AG04449 (cell line): ENCODE measurements around the gene FBXO15.

Experiments
- CTCF ChIA-PET: fragments of 350-600 bp; formaldehyde crosslinking; extraction: SDS; loops from one replicate; lab custom pipeline; 2021; ENCODE audit warnings: antibody characterized with exemption; lab: Yijun Ruan, JAX
- POLR2A ChIA-PET: fragments of 400-600, 350-600 bp; formaldehyde crosslinking; extraction: SDS; loops from one replicate; lab custom pipeline; 2020; ENCODE audit warnings: antibody characterized with exemption, inconsistent platforms; lab: Yijun Ruan, JAX
- DNase-seq: peaks from one replicate; pipeline ENCODE4 v3.0.0-alpha.2; 2010; ENCODE audit warnings: low read depth, low spot score
- H3K4me3 ChIP-seq: 2 replicates; pipeline ENCODE4 v1.5.1; 2011; ENCODE audit warnings: low read depth, mild to moderate bottlenecking, control low read depth, low read length
- CTCF ChIP-seq: IDR thresholded peaks from one replicate; pipeline ENCODE4 v1.5.1; 2011; ENCODE audit warnings: mild to moderate bottlenecking, moderate library complexity, low read length, control low read depth, inconsistent platforms; ENCODE audit not compliant: insufficient read depth; ENCODE audit errors: missing control alignments

The FBXO15 gene

DNA sequence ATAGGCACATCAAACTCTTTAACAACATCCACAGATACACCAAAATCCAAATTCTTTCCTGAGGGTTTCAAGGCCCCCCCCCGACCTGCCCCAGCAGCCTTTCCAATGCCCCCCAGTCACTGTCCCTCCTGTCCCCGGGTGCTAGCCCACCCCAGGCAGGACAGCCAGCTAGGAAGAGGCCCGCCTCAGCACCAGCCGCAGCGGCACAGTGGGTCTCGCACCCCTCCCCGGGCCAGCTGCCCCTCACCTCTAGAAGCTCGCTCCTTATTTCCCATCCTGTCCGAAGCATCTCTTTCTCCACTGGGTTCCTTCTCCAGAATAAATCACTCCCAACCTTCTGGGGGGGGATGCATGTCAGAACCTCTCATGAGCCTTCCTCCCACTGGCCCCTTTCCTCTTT is 69.4 kb downstream of the FBXO15 start:
- ChIA-PET CTCF (no interaction called here), POLR2A (no interaction called here)
- no peak for DNase-seq
- TF ChIP-seq CTCF = no peak
- H3K4me3 ChIP-seq = no peak overlapping the region

DNA sequence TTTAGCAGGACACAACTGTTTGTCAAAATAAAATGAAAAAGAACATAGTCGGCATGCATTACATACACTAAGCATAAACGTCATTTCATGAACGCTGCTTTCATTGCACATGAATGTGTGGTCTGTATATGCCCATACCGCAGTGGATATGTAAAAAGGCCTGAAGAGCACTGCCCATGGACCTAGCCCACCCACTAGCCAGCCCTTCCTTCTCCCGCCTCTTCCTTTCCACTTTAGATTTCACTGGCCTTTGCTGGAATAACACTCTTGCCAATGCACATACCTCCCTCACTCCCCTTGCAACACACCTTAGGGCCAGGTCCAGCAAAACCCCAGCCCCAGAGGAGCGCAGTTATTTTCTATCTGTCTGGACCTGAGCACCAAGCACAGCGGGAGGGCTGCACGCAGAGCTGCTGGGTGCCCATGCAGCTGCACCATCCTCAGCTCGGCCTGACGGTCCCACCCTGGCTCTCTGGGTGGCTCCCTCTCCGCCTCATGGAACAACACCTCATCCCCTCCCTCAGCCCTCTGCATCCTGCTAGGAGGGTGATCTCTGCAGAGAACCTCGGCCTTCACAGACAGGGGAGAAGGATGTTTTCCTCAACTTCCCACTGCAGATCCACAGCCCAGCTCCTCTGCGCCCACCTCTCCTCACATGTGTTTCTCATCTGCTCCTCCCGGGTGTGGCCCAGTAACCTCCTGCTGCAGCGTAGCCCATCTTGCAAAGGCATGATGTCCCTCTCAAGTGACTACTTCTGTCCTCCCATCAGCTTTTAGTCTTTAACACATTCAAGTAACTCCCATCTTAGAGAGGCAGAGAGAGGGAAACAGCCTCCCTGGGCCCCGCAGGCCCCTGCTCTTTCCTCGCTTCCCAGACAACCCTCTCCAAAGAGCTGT is 72.7 kb downstream of the FBXO15 start:
- no peak for DNase-seq
- TF ChIP-seq CTCF = no peak
- H3K4me3 ChIP-seq = no peak overlapping the region
- CTCF ChIA-PET = interaction anchor here (1.2 kb wide), 1 partner anchor 11 kb away, joined by 3 read pairs; no protein-coding TSS in a partner anchor
- POLR2A ChIA-PET = no interaction called here

- POLR2A ChIA-PET = no interaction called here
- CTCF ChIA-PET = interaction anchor here (1.7 kb wide), 1 partner anchor 8 kb away, joined by 4 read pairs; no protein-coding TSS in a partner anchor
- no peak for TF ChIP-seq CTCF
- DNase-seq = no peak
- no peak overlapping the region for H3K4me3 ChIP-seq
Observed at GRCh38 chr18:74073957-74074667, 73.5 kb downstream of the FBXO15 start.

GRCh38 chr18:74069178-74070050 is 78.2 kb downstream of the FBXO15 start:
- ChIA-PET POLR2A (no interaction called here), CTCF (no interaction called here)
- DNase-seq = no peak
- no peak overlapping the region for H3K4me3 ChIP-seq
- no peak for TF ChIP-seq CTCF

GRCh38 chr18:74068296-74068695 is 79.3 kb downstream of the FBXO15 start:
- DNase-seq = no peak
- CTCF ChIA-PET = interaction anchor here (1.1 kb wide), 1 partner anchor 14 kb away, joined by 3 read pairs; no protein-coding TSS in a partner anchor
- POLR2A ChIA-PET = no interaction called here
- no peak for TF ChIP-seq CTCF
- H3K4me3 ChIP-seq = no peak overlapping the region
